Chondrocyte (in vitro differentiated cells): ENCODE measurements around the gene NFIA. TPM values are rescaled to one million over a fixed set of nuclear protein-coding genes. Genes with fewer than 3 reads are reported as not detected.

Experiments used
- DNase-seq: peaks from one replicate; pipeline ENCODE4 v3.0.0; 2021; ENCODE audit warnings: mixed read lengths, low spot score
- H3K27ac Mint-ChIP-seq: one replicate; pipeline ENCODE4 v1.8.0; 2021; ENCODE audit warnings: mild to moderate bottlenecking, moderate library complexity, mixed read lengths; ENCODE audit not compliant: unreplicated experiment
- H3K27me3 Mint-ChIP-seq: 2 replicates; pipeline ENCODE4 v1.8.0; 2021; ENCODE audit warnings: low read depth, mixed read lengths
- H3K36me3 Mint-ChIP-seq: 2 replicates; pipeline ENCODE4 v1.8.0; 2021; ENCODE audit warnings: low read depth, mixed read lengths
- H3K4me1 Mint-ChIP-seq: 2 replicates; pipeline ENCODE4 v1.8.0; 2021; ENCODE audit warnings: low read depth, mild to moderate bottlenecking, mixed read lengths
- H3K4me3 Mint-ChIP-seq: one replicate; pipeline ENCODE4 v1.8.0; 2021; ENCODE audit warnings: mild to moderate bottlenecking, moderate library complexity, mixed read lengths; ENCODE audit not compliant: unreplicated experiment
- H3K9me3 Mint-ChIP-seq: 2 replicates; pipeline ENCODE4 v1.8.0; 2021; ENCODE audit warnings: low read depth, mixed read lengths
- CTCF ChIP-seq: fragments of 200-600 bp; sonication (generic); IDR thresholded peaks from 2 replicates; pipeline ENCODE4 v1.5.0; 2021; ENCODE audit warnings: antibody characterized with exemption, mild to moderate bottlenecking, moderate library complexity
- total RNA-seq: library from RNA; stranded (reverse); gene quantifications from 3 replicates; pipeline ENCODE4 v1.2.1, GENCODE V29; 2021

NFIA gene
- total RNA-seq, 1 donor from 2014 or later = 43.0 TPM

- Mint-ChIP-seq H3K27ac (no peak overlapping the region), H3K4me3 (no peak overlapping the region), H3K9me3 (peaks cover 1% of the 10 kb centered on the region)
These were observed 86.7 kb downstream of the NFIA start for GRCh38 chr1:61169045-61169444.

GRCh38 chr1:61169634-61170033 lies 87.3 kb downstream of the NFIA start:
- Mint-ChIP-seq H3K4me1 (peaks cover 70% of the 10 kb centered on the region), H3K36me3 (no peaks in the 10 kb centered on the region)

More at GRCh38 chr1:61169045-61169444, 86.7 kb downstream of the NFIA start:
- no peak for DNase-seq
- no peak for TF ChIP-seq CTCF
- Mint-ChIP-seq H3K4me1 (peaks cover 68% of the 10 kb centered on the region), H3K27me3 (no peaks in the 10 kb centered on the region), H3K36me3 (no peaks in the 10 kb centered on the region)

GRCh38 chr1:61170328-61171238 lies 88.2 kb downstream of the NFIA start:
- peak overlapping the region; percentile 71 for H3K27ac Mint-ChIP-seq
- TF ChIP-seq CTCF = no peak
- H3K9me3 Mint-ChIP-seq = no peaks in the 10 kb centered on the region
- no peak overlapping the region for H3K4me3 Mint-ChIP-seq
- DNase-seq = no peak
- peaks cover 68% of the 10 kb centered on the region for H3K4me1 Mint-ChIP-seq
- H3K36me3 Mint-ChIP-seq = no peaks in the 10 kb centered on the region
- no peaks in the 10 kb centered on the region for H3K27me3 Mint-ChIP-seq

More at GRCh38 chr1:61169634-61170033, 87.3 kb downstream of the NFIA start:
- H3K27ac Mint-ChIP-seq = peak overlapping the region; percentile 71
- no peaks in the 10 kb centered on the region for H3K27me3 Mint-ChIP-seq
- no peak for TF ChIP-seq CTCF
- no peaks in the 10 kb centered on the region for H3K9me3 Mint-ChIP-seq
- H3K4me3 Mint-ChIP-seq = no peak overlapping the region
- DNase-seq = no peak

GRCh38 chr1:61171346-61171745 lies 89.0 kb downstream of the NFIA start:
- TF ChIP-seq CTCF = no peak
- Mint-ChIP-seq H3K9me3 (no peaks in the 10 kb centered on the region), H3K27me3 (no peaks in the 10 kb centered on the region), H3K4me3 (no peak overlapping the region), H3K4me1 (peaks cover 70% of the 10 kb centered on the region), H3K27ac (peak overlapping the region; percentile 79), H3K36me3 (no peaks in the 10 kb centered on the region)
- DNase-seq = no peak

- Mint-ChIP-seq H3K4me3 (no peak overlapping the region), H3K4me1 (peaks cover 67% of the 10 kb centered on the region), H3K36me3 (no peaks in the 10 kb centered on the region), H3K27ac (peak overlapping the region; percentile 82), H3K27me3 (no peaks in the 10 kb centered on the region), H3K9me3 (no peaks in the 10 kb centered on the region)
- TF ChIP-seq CTCF = no peak
- no peak for DNase-seq
These were observed 89.6 kb downstream of the NFIA start for GRCh38 chr1:61171974-61172373.
